Esophagus squamous epithelium (tissue), 4 donors: ENCODE data around the gene FTCD.

Experiments
- CTCF ChIP-seq, 6 experiments: fragments of 450-650 bp in 4 of 6; fragments of 200-600 bp in 2 of 6; sonication (generic) in 2 of 6; IDR thresholded peaks; one replicate each; pipeline ENCODE4 v1.5.1; 2016 to 2019; ENCODE audit warnings: antibody characterized with exemption in 6 of 6, mild to moderate bottlenecking in 4 of 6, moderate library complexity in 4 of 6
- POLR2A ChIP-seq, 4 donors: fragments of 450-650 bp; IDR thresholded peaks; one replicate each; pipeline ENCODE4 v1.6.1; 2017; ENCODE audit warnings: antibody characterized with exemption in 4 of 4, mild to moderate bottlenecking in 4 of 4, moderate library complexity in 3 of 4

- TF ChIP-seq CTCF (IDR thresholded peaks at IDR 0.05) = no peak
- TF ChIP-seq POLR2A (IDR thresholded peaks at IDR 0.05) = no peak
Measured at GRCh38 chr21:46089285-46089684, 66.1 kb downstream of the FTCD start.
